GM21576 (cell line): ENCODE measurements around the gene TTLL11.
"Not testable (repeated sequence)": the region's sequence is repeated elsewhere in the genome, so short reads cannot be mapped to it uniquely, and the experiment has no call there.

ENCODE experiments used
- ATAC-seq: cut with Tn5 transposase; IDR thresholded peaks from one replicate; pipeline ENCODE4 v1.9.1; 2021; ENCODE audit warnings: mild to moderate bottlenecking, moderate library complexity; ENCODE audit not compliant: unreplicated experiment

The TTLL11 gene

DNA sequence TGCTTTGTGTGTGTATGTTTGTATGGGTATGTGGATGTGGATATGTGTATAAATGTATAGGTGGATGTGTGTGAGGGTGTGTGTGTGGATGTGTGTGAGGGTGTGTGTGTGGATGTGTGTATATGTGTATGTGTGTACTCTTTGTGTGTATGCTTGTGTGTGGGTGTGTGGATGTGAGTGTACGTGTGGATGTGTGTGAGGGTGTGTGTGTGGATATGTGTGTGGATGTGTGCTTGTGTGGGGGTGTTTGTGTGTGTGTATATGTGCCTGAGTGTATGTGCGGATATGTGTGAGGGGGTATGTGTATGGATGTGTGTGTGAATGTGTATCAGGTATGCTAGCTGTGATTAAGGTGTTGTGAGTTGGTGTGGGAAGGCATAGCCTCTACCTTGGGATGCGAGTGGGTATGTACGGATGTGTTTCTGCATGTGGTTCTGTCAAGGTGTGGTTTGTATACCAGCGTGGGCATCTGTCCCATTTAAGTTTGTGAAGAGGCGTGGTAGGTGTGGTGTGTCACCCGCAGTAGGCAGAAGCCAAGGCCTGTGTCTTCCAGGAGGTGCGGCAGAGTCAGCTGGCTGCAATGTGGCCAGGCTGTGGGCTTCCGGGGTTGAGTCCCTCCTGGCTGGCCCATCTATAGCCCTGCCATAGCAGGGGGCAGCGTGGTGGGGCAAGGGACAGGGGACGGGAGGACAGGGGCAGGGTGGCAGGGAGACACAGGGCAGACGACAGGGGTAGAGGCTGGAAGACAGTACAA lies 285.9 kb downstream of the TTLL11 start:
- no peak for ATAC-seq

DNA sequence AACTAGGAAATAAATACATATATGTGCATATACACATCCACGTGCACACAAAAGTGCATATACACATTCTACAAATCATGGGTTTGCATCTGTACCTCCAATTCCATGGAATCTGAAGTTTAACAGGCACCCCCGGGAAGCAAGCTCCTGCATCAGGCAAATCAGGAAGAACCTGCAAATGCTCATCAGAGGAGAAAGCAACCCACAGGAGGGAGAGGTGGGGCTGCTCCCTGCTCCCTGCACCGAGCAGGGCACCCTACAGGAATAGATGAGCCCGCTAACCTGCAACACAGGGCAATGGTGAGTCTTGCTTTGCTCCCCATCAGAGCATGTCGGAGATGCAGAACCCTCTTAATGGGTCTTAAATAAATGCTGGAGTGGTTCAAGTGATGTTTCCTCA lies 290.4 kb downstream of the TTLL11 start:
- ATAC-seq = no peak

DNA sequence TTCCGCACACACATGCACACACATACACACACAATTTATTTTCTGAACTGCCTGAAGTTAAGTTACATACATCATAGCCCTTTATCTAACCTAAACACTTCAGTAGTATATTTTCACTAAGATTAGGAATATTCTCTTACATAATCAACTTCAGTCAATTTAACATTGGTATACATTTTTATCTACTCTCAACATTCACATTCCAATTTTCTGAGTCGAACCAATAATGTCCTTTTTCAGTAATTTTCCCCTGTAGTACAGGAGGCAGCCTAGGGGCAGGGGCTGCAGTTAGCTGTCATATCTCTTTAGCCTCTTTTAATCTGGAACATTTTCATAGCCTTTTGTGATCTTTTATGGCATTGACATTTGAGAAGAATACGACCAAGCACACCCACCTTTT lies 291.5 kb downstream of the TTLL11 start:
- no peak for ATAC-seq

DNA sequence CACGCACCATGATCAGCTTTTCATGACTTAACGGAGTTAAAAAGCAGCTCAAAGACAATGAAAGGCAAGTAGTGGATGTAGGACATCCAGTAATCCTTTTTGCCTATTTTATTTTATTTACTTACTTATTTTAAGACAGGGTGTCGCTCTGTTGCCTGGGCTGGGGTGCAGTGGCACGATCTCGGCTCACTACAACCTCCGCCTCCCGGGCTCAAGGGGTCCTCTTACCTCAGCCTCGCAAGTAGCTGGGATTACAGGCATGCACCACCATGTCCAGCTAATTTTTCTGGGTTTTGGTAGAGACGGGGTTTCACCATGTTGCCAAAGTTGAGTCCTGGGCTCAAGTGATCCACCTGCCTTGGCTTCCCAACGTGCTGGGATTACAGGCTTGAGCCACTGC lies 292.7 kb downstream of the TTLL11 start:
- ATAC-seq = no peak

DNA sequence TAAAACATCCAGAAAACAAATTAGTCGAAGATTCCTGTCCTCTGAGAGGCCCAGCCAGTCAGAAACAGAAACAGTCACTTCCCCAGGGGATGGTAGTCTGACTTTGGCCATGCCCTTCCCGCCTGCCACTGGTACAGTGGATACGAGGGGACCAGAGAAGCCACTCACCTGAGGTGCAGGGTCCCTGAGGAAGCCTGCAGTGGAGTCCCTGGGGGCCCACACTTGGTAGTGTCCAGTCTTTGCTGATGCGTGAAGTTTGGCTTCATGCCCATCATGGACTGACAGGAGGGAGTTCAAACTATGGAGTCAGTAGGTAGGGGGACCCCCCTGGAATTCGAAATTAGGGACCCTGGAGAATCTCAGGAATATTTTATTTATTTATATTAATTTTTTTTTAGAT lies 294.2 kb downstream of the TTLL11 start:
- ATAC-seq = no peak

DNA sequence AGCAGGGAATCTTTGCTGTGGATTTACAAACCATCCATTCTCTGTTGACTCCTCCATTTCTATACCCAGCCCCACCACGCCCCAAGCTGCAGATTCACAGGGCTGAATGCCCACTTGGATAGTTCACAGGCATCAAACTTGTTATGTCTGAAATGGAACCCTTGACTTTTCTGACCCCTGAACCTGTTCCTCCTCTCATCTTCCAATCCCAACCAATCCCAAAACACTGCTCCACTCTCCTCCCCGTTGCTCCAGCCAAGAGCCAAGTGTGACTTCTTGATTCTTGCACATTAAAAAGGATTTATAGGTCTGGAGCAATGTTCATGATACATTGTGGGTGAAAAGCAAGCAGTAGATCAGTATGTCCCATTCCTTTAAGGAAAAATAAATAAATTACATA lies 296.0 kb downstream of the TTLL11 start:
- ATAC-seq = no peak

DNA sequence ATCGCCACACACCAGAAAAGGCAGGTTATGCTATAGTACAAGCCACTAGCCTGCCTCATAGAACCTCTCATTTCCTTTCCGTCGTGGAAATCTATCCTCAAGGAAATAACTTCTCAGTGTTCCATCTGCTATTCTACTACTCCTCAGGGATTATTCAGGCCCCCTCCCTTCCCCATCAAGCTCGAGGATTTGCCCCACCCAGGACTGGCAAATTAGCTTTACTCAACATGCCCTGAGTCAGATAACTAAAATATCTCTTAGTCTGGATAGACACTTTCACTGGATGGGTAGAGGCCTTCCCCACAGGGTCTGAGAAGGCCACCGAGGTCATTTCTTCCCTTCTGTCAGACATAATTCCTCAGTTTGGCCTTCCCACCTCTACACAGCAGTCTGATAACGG lies 298.8 kb downstream of the TTLL11 start:
- ATAC-seq = not testable (repeated sequence)

DNA sequence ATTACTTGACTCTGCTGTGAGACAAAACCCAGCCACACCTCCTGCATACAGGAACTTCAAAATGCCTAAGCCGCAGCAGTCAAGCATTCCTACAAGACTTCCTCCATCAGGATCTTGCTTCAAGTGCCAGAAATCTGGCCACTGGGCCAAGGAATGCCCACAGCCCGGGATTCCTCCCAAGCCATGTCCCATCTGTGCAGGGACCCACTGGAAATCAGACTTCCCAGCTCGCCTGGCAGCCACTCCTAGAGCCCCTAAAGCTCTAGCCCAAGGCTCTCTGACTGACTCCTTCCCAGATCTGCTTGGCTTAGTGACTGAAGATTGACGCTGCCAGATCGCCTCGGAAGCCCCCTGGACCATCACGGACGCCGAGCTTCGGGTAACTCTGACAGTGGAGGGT lies 300.6 kb downstream of the TTLL11 start:
- ATAC-seq = not testable (repeated sequence)

DNA sequence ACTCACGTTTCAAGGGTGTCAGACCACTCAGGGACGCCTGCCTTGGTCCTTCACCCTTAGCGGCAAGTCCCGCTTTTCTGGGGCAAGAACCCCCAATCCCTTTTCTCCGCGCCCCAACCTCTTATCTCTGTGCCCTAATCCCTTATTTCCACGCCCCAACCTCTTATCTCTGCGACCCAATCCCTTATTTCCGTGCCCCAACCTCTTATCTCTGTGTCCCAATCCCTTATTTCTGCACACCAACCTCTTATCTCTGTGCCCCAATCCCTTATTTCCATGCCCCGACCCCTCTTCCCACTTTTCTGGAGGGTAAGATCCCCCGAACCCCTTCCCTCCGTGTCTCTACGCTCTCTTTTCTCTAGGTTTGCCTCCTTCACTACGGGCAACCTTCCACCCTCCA lies 302.3 kb downstream of the TTLL11 start:
- ATAC-seq = no peak

DNA sequence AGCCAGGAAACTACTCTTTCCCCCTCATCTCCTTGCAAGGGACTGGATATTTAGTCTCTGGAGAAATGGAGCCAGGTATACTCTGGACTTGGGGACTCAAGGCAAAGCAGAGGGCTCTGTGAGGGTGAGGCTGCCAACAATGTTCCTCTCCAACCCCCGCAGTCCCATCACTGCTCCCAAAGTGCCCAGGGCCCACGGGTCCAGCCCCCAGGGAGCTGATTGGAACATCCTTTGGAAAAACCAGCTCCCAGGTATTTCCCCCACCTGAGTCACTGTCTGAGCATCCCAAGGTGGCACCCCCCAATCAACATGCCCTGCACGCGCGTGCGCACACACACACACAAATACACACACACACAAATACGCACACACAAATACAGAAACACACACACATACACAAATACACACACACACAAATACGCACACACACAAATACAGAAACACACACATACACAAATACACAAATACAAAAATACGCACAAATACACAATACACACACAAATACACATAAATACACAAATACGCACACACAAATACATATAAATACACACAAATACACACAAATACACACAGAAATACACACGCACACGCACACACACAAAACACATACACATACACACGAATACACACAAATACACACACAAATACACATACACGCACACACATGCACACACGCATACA lies 304.3 kb downstream of the TTLL11 start:
- ATAC-seq = no peak

DNA sequence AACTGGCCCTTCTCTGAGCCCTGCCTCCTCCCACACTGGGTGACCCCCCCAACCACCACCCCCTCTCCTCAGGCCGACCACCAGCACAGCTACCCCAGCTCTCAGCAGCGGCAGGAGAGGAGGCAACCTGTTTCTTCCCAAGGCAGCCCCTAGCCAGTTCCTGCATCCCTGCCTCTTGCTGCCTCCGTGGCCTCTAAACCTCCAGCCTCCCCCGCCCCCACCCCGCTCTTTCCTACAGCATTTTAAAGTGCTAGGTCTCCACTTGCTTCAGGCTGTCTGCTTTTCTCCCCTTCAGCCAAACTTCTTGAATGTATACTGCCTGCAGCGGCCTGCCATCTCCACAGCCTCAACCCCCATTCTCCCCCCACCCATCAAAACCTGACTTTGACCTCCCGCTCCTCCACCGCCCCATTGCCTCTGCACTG lies 306.1 kb downstream of the TTLL11 start:
- ATAC-seq = no peak

DNA sequence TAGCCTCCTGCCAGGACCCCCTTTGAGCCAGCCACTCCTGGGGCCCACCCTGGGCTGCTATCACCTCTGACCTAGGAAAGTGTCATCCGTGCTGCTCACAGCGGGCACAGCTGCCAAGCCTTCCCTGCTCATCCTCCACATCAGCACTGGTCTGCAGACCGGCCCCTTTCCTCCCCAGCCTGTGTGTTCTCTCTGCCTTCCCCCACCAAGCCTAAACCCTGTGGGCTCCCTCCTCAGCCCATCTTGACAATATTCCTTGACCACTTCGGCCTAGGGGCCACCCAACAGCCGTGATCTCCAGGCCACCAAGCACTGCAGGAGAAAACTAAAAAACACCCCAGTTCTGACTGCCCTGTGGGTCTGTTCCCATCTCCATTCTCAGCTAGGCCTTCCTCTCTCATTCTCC lies 306.6 kb downstream of the TTLL11 start:
- no peak for ATAC-seq

DNA sequence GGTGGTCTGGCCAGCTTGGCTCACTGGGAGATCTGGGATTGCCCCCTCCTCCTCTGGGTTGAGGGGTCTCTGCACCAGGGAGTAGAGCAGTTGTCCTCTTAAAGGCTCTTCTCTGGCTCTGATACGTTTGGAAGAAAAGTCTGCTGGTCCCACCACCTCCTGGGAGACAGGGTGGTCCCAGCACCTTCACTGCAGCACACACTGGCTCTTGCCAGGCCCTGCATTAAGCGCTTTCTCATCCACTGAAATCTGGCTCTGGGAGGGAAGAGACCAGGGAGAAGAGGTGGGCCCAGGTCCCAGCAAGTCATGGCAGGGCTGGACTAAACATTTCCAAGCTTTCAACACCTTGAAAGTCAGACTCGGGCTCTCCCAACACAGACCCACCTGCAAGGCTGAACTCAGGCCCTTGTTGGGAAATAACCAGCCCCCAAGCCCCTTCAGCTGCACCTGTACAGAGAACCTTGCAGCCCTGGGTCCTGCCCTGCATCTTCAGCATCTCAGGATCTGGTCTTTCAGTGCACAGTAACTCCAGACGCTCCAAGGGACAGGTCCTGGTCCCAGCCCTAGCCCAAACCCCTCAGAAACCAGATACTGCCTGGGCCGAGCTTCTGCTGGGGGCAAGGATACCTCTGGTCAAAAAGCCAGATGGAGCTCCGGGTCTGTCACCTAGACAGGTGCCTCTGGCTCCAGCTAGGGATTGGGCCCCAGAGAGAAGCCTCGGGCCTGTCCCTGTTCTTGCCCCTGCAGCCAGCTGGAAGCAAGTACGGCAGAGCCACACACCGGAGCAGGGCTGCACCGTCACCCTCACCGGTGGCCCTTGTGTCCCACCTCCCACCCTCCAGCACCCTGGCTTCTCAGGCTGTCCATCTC lies 307.2 kb downstream of the TTLL11 start:
- no peak for ATAC-seq

DNA sequence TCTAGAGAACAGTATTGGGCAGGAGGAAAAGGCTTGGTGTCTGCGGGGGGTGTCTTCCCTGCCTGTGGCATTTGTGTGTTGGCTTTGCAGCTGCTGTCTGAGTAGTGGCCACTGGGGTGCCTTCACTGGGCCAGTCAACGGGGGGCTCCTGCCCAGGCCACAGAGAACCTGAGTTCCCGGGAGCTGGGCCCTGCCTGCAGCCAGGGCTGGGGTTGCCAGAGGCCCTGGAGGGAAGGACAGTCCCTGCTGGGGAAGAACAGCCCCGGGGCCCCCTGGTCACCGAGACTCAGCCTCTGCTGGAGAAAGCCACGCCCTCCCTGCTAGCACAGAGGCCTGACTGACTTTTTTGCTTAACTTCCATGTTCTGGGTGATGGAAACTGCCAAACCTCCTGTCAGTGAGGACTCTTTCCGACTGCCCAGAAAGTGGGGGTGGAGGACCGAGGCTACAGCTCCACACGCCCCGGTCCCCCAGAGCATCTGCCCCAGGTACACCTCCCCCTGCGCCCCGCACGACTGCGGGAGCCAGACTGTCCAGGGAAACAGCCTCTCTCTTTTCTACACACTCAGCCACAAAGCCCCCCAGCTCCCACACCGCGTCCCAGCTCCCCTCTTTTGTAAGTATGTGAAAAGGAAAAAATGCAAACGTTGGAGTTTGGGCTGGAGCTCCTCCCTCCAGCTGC lies 308.2 kb downstream of the TTLL11 start:
- ATAC-seq = no peak

DNA sequence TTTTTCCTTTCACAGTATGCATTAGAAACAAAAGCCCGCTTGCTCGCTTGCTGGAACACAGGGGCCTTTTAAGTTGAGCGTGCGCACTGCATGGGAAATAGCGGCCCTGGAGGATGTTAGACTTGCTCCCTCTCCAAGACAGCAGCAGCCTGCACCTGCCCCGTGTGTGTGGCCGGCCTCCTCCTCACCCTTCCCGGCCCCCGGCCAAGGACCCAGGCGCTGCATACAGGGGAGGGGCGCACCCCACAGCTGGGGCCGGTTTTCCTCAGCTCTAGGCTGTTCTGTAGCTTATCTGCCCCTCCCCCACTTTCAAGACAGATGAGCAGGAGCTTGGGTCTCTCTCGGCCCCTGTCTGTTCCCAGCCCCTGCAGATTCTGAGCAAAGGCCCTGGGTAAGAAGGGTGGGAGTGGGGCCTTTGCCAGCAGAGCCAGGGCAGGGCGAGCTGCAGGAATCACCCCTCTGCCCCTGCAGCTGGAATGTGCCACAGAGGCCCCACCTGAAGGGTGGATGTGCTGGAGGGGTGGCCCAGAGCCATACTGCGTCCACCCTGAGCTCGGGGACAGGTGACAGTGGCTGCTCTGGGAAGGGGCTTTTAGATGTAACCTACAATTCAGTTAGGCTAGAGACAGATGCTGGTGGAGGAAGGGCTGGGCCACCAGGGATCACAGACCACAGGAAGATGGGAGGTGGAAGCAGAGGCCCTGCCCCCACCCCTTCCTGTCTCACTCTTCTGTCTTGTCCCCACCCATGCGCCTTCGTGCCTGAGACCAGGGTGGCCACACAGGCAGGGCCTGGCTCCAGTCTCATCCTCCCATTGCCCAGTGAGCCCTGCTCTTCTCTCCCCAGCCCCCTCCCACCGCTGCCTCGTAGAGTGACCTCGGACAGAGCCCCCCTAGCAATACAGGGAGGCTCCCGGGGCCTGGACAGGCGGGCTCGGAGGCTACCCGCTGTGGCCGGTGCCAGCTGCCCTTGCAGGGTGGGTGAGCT lies 309.3 kb downstream of the TTLL11 start:
- ATAC-seq = no peak

DNA sequence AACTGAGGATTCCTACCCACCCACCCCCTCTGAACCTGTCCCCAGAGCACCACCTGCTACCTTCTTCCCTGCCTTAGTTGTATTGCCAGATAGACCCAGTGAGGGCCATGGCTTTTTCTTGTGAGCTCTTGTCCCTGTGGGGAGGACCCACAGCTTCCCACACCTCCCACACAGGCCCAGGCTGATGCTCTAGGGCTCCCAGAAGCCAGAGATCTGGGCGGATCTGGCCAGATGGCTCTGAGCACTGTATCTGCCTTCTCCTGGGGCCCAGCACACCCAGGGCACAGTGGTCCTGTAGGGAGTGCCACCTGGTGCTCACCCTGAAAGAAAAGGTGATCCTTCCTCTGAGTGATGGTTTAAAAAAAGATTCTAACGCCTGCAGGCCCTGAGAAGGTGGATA lies 310.0 kb downstream of the TTLL11 start:
- ATAC-seq = no peak

DNA sequence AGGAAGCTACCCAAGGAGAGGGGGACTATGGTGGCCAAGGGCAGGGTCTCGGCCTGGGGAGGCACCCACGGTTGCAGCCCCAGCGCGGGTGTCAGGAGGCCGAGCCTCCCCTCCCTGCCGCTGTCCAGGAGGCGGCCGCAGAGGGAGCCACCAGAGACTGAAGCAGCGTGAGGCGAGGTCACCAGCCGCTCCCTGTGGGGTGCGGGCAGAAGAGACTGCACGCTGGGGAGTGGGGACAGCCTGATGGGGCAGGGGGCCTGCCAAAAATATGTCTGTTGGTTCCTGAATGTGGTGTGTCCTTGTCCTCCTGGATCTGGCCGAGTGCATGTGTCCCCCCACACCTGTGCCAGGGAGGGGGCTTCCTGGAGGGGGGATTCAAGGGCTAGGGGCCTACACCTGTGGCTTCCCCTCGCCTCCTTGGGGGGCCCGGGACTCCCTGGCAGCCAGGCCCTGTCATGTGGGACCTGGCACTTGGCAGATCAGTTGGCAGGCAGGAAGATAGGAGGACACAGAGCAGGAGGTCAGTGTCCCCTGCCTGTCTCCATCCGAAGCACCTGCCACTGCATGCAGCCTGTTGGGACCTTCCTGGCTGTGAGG lies 310.5 kb downstream of the TTLL11 start:
- ATAC-seq = no peak

DNA sequence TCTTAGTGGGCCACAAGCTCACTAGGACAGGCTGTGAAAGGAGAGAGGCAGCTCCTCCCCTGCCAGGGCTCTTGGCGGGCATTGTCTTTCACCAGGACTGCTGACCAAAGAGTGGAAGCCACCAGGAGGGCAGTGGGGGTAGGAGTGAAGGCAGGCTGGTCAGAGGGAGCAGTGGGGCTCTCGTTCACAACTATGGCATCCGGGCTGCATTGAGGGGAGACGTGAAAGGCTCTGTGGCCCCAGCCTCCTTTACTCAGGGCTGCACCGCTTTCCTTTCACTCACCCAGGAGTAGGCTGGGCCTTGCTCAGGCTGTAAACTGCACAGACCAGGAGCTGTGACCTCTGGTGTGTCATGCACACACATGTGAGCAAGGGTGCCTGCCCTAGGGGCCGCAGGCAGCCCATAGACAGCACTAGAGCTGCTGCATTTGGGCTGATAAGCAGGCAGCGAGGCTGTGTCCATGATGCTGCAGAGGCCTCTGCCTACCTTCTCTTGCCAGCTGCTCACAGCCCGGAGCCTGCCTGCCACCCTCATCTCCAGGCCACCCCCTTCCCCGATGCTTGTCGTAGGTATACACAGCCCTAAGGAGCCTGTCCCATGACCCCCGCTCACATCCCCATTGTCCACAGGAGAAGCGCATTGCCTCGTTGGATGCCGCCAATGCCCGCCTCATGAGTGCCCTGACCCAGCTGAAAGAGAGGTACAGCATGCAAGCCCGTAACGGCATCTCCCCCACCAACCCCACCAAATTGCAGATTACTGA lies 311.2 kb downstream of the TTLL11 start:
- no peak for ATAC-seq

DNA sequence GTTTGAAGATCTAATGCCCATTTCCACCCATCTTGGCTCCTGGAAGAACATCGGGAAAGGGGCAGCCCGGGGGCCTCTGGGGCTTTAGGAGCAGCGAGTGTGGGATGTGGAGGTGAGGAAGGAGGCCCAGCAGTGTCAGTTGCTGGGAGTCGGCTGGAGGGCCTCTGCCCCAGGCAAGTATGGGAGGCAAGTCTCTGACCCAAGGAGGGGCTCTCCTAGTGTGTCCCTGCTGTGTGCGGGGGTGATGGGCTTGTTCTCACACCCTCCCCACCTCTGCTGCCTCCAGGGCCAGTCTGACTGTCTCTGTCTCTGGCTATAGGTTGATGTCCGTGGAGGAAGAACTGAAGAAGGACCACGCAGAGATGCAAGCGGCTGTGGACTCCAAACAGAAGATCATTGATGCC lies 312.0 kb downstream of the TTLL11 start:
- no peak for ATAC-seq
